Left ventricle myocardium inferior (tissue), 1 donor: ENCODE results near the gene CHD1. TPM values are rescaled to one million over a fixed set of nuclear protein-coding genes. Genes with fewer than 3 reads are reported as not detected.

Experiments
- DNase-seq: peaks from one replicate; pipeline ENCODE4 v3.0.0-alpha.2; 2020
- H3K27ac ChIP-seq: fragments of 200-600 bp; replicated peaks from 2 replicates; pipeline ENCODE4 v1.8.0; 2021
- H3K27me3 ChIP-seq: fragments of 200-600 bp; 2 replicates; pipeline ENCODE4 v1.8.0; 2021; ENCODE audit warnings: low read depth
- H3K36me3 ChIP-seq: fragments of 200-600 bp; 2 replicates; pipeline ENCODE4 v1.8.0; 2021
- H3K4me1 ChIP-seq: fragments of 200-600 bp; 2 replicates; pipeline ENCODE4 v1.8.0; 2021
- H3K4me3 ChIP-seq: fragments of 200-600 bp; 2 replicates; pipeline ENCODE4 v1.8.0; 2021; ENCODE audit warnings: mild to moderate bottlenecking, moderate library complexity
- H3K9me3 ChIP-seq: fragments of 200-600 bp; replicated peaks from 2 replicates; pipeline ENCODE4 v1.8.0; 2021
- intact Hi-C: fragments of 100-400 bp; cut with micrococcal nuclease; formaldehyde crosslinking; loops from one replicate; pipeline ENCODE4 v1.11.0; 2022
- total RNA-seq: library from RNA; stranded (reverse); fragmentation: NEBNext Ultra II Directional; extraction: Animal tissue kit (Norgen Biotek cat#: 25700); gene quantifications from one replicate; pipeline ENCODE4 v1.2.1, GENCODE V29; 2021
- TF ChIP-seq, protein P1 (sequence below): fragments of 200-600 bp; IDR thresholded peaks from 2 replicates; pipeline ENCODE4 v1.8.0; 2021; ENCODE audit warnings: antibody characterized with exemption, mild to moderate bottlenecking, borderline replicate concordance
- donor health status: DM: no; HTN: yes; CAD: no; lungs with severe emphysema.

Gene CHD1
- total RNA-seq, 1 donor from 2014 or later, result 11.6 TPM

GRCh38 chr5:98891591-98891990, 37.2 kb downstream of the CHD1 start:
- Histone ChIP-seq H3K27ac (no peak overlapping the region), H3K4me3 (no peak overlapping the region), H3K27me3 (no peaks in the 10 kb centered on the region), H3K9me3 (no peaks in the 10 kb centered on the region), H3K36me3 (peaks cover 91% of the 10 kb centered on the region), H3K4me1 (no peaks in the 10 kb centered on the region)
- intact Hi-C loops, result no loop called here
- TF ChIP-seq, protein P1, sequence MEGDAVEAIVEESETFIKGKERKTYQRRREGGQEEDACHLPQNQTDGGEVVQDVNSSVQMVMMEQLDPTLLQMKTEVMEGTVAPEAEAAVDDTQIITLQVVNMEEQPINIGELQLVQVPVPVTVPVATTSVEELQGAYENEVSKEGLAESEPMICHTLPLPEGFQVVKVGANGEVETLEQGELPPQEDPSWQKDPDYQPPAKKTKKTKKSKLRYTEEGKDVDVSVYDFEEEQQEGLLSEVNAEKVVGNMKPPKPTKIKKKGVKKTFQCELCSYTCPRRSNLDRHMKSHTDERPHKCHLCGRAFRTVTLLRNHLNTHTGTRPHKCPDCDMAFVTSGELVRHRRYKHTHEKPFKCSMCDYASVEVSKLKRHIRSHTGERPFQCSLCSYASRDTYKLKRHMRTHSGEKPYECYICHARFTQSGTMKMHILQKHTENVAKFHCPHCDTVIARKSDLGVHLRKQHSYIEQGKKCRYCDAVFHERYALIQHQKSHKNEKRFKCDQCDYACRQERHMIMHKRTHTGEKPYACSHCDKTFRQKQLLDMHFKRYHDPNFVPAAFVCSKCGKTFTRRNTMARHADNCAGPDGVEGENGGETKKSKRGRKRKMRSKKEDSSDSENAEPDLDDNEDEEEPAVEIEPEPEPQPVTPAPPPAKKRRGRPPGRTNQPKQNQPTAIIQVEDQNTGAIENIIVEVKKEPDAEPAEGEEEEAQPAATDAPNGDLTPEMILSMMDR, result no peak
- no peak for DNase-seq

- Histone ChIP-seq H3K27me3 (no peaks in the 10 kb centered on the region), H3K4me3 (no peak overlapping the region), H3K9me3 (no peaks in the 10 kb centered on the region), H3K36me3 (peaks cover 96% of the 10 kb centered on the region), H3K4me1 (no peaks in the 10 kb centered on the region), H3K27ac (no peak overlapping the region)
- DNase-seq, result no peak
- TF ChIP-seq, protein P1, result no peak
- intact Hi-C loops, result no loop called here
Observed at GRCh38 chr5:98880598-98880997, 48.2 kb downstream of the CHD1 start.

DNA sequence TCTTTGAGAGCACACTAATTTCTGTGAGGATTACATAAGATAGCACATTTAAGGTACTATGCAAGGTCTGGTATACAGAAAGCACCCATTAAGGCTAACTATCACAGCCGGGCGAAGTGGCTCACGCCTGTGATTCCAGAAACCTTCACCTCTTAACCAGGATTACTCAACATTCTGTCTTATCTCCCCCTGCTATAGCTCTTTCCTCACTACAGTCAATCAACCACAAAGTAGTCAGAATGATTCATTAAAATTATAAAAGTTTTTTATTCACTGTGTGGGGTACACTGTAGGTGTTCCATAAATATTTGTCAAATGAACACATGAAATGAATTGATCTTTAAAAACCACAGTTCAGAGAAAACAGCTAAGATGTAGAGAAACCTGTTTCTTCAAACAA, 48.7 kb downstream of the CHD1 start:
- H3K4me1 ChIP-seq, result no peaks in the 10 kb centered on the region
- H3K27me3 ChIP-seq, result no peaks in the 10 kb centered on the region
- no peak overlapping the region for H3K27ac ChIP-seq
- H3K4me3 ChIP-seq, result no peak overlapping the region
- no peak for DNase-seq
- intact Hi-C loops, result no loop called here
- H3K9me3 ChIP-seq, result no peaks in the 10 kb centered on the region
- H3K36me3 ChIP-seq, result peaks cover 96% of the 10 kb centered on the region
- TF ChIP-seq, protein P1, result no peak

- no peaks in the 10 kb centered on the region for H3K27me3 ChIP-seq
- no peak overlapping the region for H3K4me3 ChIP-seq
- H3K9me3 ChIP-seq, result no peaks in the 10 kb centered on the region
- intact Hi-C loops, result no loop called here
- H3K36me3 ChIP-seq, result peaks cover 98% of the 10 kb centered on the region
- H3K27ac ChIP-seq, result no peak overlapping the region
- H3K4me1 ChIP-seq, result no peaks in the 10 kb centered on the region
- TF ChIP-seq, protein P1, result no peak
- no peak for DNase-seq
Observed at GRCh38 chr5:98877600-98877999, 51.2 kb downstream of the CHD1 start.

- no peak for DNase-seq
- H3K36me3 ChIP-seq, result peaks cover 97% of the 10 kb centered on the region
Observed at GRCh38 chr5:98872674-98873073, 56.1 kb downstream of the CHD1 start.

More at GRCh38 chr5:98872674-98873073, 56.1 kb downstream of the CHD1 start:
- TF ChIP-seq, protein P1, result no peak
- intact Hi-C loops, result no loop called here
- Histone ChIP-seq H3K27me3 (no peaks in the 10 kb centered on the region), H3K4me3 (no peak overlapping the region), H3K9me3 (no peaks in the 10 kb centered on the region), H3K27ac (no peak overlapping the region), H3K4me1 (no peaks in the 10 kb centered on the region)
